Stimulated activated CD8-positive, alpha-beta memory T cell treated with anti-CD3 and anti-CD28 coated beads, Interleukin-4, amount 100 ng/mL, for 48 hours (primary cell): ENCODE measurements around the gene ZDHHC20.

Source experiments
- DNase-seq: peaks from one replicate; pipeline ENCODE4 v3.0.0-alpha.2; 2020

Gene ZDHHC20

GRCh38 chr13:21458813-21459701 lies at the start of gene ZDHHC20:
ZDHHC20 (minus strand) TSS chr13:21459303; CDS start chr13:21459171, 132 bp downstream.
- peak; percentile 96 for DNase-seq

DNA sequence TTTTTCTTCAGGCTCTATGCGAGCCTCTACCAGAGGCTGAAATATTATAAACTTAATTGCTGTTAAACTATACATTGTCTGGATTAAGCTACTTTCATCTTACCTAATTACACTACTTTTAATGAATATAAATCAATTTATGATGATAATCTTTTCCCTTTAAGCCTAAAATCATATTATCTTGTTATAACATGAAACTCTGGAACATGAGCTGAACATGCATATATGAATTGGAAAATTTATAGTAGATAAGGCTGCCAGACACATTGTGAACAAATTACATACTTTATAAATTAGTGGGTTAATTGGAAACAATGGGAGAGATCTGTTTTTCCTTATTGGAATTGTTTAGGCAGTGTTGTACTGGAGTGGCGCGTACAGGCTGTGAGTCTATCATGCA lies 45.3 kb upstream of the ZDHHC20 start:
- DNase-seq, result no peak

DNA sequence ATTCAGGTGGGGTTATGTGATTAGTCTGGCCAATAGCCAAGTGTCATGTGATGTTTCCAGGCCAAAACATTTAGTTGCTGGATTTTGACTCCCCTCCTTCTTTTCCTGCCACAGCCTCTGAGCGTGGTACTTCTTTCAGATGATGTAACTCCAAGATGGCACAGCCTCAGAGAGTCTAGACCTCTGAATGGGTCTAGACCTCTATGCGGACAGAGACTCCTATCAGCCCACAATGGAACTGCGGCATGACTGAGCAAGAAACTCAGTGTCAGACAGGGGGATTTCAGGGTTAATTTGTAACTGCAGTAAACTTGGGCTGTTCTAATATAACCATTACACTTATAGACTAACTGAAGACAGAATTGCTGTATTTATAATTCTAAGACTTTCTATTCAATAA lies 42.6 kb upstream of the ZDHHC20 start:
- DNase-seq, result no peak

DNA sequence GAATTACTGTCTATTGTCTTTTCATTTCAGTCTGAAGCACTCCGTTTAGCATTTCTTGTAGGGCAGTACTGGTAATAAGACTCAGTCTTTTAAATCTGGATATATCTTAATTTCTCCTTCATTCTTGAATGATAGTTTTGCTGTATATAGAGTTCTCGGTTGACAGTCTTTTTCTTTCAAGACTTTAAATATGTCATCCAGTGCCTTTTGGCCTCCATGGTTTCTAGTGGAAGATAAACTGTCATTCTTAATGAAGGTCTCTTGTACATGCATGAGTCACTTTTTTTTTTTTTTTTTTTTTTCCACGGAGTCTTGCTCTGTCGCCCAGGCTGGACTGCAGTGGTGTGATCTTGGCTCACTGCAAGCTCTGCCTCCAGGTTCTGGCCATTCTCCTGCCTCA lies 27.2 kb upstream of the ZDHHC20 start:
- no peak for DNase-seq

GRCh38 chr13:21483748-21484147 lies 24.6 kb upstream of the ZDHHC20 start:
- DNase-seq, result no peak

DNA sequence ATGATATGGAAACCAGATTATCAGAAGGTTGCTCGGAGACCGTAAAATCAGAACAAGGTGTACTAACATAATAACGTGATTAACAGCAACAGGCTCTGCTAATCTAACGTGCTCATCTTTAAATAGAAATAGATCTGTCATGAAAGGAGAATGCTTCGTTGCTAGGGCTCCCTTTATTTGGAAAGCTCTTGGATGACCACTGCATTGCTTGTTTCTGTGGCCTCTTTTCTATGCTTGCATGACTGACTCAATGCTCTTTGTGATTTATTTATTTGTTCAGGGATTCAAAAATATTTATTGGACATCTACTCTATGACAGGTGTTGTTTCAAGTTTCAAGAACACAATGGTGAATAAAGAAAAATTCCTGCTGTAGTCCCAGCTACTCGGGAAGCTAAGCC lies 22.3 kb upstream of the ZDHHC20 start:
- DNase-seq, result no peak

GRCh38 chr13:21478881-21479808 lies 20.0 kb upstream of the ZDHHC20 start:
- peak; percentile 32 for DNase-seq

- DNase-seq, result peak; percentile 91
Observed at GRCh38 chr13:21476893-21477472, 17.9 kb upstream of the ZDHHC20 start.

- no peak for DNase-seq
Observed at GRCh38 chr13:21475115-21475514, 16.0 kb upstream of the ZDHHC20 start.

- no peak for DNase-seq
Observed at GRCh38 chr13:21470785-21471184, 11.7 kb upstream of the ZDHHC20 start.

- DNase-seq, result no peak
Observed at GRCh38 chr13:21466527-21466926, 7.4 kb upstream of the ZDHHC20 start.

DNA sequence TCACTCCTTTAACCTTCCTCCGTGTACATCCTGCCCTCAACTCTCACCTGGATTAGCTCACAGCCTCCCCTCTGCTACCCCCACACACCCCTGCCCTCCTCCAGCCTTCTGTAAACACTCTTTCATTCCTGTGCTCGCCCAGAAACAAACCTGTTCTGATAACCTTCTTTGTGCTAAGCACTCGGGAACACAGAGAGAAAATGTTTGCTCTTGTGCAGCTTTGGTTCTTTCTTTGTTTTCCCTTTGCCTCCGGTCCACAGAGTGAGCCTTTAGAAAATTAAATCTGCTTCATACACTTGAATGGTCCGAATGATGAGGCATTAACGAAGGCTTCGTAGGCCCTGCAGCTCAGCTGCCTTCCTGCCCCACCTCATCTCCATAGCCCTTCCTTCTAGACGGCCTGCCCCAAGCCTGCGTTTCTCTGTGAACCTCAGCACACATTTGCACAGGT lies 6.6 kb upstream of the ZDHHC20 start:
- DNase-seq, result no peak

GRCh38 chr13:21463424-21463823 lies 4.3 kb upstream of the ZDHHC20 start:
- no peak for DNase-seq

- DNase-seq, result no peak
Observed at GRCh38 chr13:21461131-21461530, 2.0 kb upstream of the ZDHHC20 start.

GRCh38 chr13:21458451-21458812 lies 671 bp downstream of the ZDHHC20 start:
- peak; percentile 72 for DNase-seq

DNA sequence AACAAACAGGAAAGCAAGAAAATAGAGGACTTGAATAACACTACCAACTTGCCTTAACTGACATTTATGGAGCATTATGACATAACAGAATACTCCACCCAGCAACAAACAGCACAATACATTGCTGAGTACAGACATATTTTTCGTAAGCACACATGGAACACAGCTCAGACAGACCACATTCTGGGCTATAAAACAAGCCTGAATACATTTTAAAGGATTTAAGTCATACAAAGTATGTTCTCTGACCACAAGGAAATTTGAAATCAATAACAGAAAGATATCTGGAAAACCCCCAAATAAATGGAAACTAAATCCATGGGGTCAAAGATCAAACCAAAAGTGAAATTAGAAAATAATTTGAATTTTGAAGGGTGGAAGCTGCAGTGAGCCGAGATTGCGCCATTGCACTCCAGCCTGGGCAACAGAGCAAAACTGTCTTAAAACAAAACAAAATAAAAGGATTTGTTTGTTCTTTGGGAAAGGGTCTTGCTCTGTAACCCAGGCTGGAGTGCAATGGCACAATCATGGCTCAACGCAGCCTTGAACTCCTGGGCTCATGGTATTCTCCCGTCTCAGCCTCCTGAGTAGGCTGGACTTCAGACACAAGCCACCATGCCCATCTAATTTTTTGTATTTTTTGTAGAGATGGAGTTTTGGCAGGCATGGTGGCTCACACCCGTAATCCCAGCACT lies 5.6 kb downstream of the ZDHHC20 start:
- no peak for DNase-seq

DNA sequence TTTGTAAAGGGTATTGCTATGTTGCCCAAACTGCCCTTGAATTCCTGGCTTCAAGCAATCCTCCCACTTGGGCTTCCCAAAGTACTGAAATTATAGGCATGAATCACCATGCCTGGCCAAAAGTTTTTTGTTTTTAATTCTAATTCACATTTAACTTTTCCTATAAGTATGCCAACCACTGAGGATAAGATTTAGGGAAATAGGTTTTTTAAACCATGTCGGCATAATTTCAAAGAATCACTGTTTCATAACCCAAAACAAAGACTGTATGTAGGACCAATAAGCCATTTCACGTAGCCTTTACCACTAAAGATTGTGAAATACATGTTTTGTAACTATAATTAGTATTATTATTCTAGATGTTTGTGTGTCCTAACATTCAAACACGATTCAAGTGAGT lies 8.2 kb downstream of the ZDHHC20 start:
- no peak for DNase-seq

DNA sequence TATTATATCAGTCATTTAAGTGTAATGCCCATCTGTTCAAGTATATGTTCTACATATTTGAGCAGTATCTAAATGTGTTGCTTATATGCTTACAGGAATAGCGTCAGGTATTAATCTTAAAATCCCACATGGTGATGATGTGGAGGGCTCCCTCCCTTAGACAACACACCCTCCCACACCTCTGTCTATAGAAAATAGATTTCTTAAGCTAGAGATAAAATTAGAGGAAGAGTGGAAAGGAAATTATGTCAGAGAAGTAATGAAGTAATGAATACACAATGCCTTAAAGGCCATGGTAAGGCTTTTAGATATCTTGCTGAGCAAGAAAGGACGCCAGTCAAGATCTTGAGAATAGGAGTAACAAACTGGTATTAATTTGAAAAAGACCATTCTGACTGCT lies 12.4 kb downstream of the ZDHHC20 start:
- no peak for DNase-seq

GRCh38 chr13:21445759-21446158 lies 13.3 kb downstream of the ZDHHC20 start:
- no peak for DNase-seq

DNA sequence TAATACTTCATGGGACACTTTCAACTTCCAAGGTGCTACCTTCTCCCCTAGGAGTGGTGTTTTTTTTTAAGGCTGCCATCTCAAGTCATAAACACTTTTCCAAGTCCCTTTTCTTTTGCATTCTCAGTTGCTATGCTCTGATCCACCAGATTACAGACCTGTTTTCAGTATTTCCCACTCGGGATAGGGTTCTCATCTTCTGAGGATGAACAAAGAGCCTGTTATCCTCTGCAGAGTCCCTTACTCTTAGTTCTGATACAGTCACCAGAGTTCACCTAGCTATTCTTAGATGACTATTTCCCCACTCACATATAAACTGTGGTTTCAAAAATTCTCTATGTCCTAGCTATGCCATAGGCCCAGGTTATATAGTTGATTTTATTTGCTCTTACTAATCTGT lies 15.9 kb downstream of the ZDHHC20 start:
- DNase-seq, result no peak

DNA sequence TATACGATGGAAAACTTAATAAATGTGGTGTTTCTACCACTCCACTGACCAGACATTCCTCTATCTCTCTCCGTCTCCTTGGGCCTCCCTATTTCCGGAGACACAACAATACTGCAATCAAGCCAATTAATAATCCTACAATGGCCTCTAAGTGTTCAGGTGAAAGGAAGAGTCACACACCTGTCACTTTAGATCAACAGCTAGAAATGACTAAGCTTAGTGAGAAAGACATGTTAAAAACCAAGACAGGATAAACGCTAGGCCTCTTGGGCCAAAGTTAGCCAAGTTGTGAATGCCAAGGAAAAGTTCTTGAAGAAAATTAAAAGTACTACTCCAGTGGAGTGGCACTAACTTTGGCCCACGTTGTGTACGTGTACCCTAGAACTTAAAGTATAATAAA lies 22.5 kb downstream of the ZDHHC20 start:
- no peak for DNase-seq

DNA sequence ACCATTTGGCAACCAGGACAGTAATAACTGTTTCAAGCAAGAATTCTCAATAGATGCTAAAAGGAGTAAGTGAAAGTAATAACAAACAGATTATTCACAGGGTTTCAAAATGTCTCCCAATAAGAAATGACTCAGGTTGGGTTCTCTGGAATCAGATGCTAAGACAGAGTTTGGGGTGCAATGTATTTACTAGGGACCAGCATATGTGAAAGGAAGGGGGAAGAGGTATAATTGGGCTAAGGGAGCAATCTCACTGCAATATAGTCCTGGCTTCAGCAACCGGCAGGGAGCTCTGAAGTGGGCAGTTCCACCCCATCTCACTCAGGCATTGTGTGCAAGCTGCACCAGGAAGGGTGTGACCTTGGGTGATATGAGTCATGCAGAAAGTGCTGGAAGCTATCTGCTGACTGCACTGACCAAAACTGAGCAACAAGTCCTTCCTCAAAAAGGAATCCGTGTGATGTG lies 23.4 kb downstream of the ZDHHC20 start:
- DNase-seq, result peak; percentile 63

GRCh38 chr13:21435231-21435630 lies 23.9 kb downstream of the ZDHHC20 start:
- no peak for DNase-seq
